ENCODE data around the gene SPDYE6. TPM values are rescaled to one million over a fixed set of nuclear protein-coding genes. Genes with fewer than 3 reads are reported as not detected.

SPDYE6 gene
- total and polyA plus RNA-seq, 10 of the 15 experiments (the other 5 are each of a cell fraction or from before 2014, with no cell fraction given) = 0.05 to 2.3 (median 1.00) TPM; not detected in 6

DNA sequence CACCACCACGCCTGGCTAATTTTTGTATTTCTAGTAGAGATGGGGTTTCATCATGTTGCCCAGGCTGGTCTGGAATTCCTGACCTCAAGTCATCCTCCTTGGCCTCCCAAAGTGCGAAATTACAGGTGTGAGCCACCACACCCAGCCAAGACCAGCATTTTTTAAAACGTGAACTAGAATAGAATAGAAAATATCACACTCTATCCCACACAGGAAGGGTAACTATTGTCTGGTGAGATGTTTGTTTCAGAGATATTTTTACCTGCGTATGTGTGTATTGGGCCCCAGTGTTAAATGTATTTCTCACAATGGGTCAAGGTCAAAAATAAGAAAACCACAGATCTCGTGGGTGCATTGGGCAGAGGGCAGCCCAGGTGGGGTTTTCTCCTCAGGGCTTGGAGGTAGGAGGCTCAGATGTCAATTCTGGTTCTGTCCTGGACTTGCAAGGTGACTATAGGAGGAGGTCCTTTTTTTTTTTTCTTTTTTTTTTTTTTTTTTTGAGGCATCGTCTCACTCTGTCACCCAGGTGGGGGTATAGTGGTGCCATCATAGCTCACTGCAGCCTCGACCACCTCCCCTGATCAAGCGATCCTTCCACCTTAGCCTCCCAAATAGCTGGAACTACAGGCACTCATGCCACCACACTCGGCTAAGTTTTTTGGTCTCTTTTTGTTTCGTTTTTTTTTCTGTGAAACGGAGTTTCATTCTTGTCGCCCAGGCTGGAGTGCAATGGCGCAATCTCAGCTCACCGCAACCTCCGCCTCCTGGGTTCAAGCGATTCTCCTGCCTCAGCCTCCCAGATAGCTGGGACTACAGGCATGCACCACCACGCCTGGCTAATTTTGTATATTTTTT lies 50.6 kb downstream of the SPDYE6 start (continued):
- TF ChIP-seq ZNF592 (IDR thresholded peaks at IDR 0.05) (no peak), KDM1A (IDR thresholded peaks at IDR 0.05; ENCODE audit: borderline replicate concordance) (no peak), SIX5 (IDR thresholded peaks at IDR 0.05; ENCODE audit: low read depth, low read length, severe bottlenecking) (no peak), YBX1 (IDR thresholded peaks at IDR 0.05) (no peak), EGR1 (IDR thresholded peaks at IDR 0.05; ENCODE audit: borderline replicate concordance in 1 of 2, low read depth in 2 of 2, low read length in 2 of 2) (no peak), MTA2 (IDR thresholded peaks at IDR 0.05; ENCODE audit: low read depth) (peak; percentile 84), RBBP5 (conservative IDR thresholded peaks at IDR 0.05) (no peak), MXI1 (IDR thresholded peaks at IDR 0.05; ENCODE audit: low read depth, low read length) (no peak), SP1 (IDR thresholded peaks at IDR 0.05; ENCODE audit: low read depth, low read length) (no peak)

All from GM12878 (cell line).